Lower lobe of right lung (tissue), 2 donors: ENCODE measurements around the gene GPR37L1. TPM values are rescaled to one million over a fixed set of nuclear protein-coding genes. Genes with fewer than 3 reads are reported as not detected.
A peak's percentile ranks its signal among the peaks of the same experiment; 100 is the strongest.

Experiments used
- ATAC-seq, 2 donors: fragments of 200-7000 bp; cut with Tn5 transposase; one replicate each; pipeline ENCODE4 v1.9.1; 2020 to 2022; ENCODE audit warnings: mild to moderate bottlenecking in 2 of 2, moderate library complexity in 2 of 2
- DNase-seq: peaks from one replicate; pipeline ENCODE4 v3.0.0-alpha.2; 2020
- H3K27ac ChIP-seq: fragments of 200-600 bp; one replicate; pipeline ENCODE4 v1.8.0; 2022
- H3K27me3 ChIP-seq: fragments of 200-600 bp; one replicate; pipeline ENCODE4 v1.8.0; 2022; ENCODE audit warnings: low read depth
- H3K36me3 ChIP-seq: fragments of 200-600 bp; one replicate; pipeline ENCODE4 v1.8.0; 2022; ENCODE audit warnings: mild to moderate bottlenecking
- H3K4me1 ChIP-seq: fragments of 200-600 bp; one replicate; pipeline ENCODE4 v1.8.0; 2022
- H3K4me3 ChIP-seq: fragments of 200-600 bp; one replicate; pipeline ENCODE4 v1.8.0; 2022; ENCODE audit warnings: mild to moderate bottlenecking
- H3K9me3 ChIP-seq: fragments of 200-600 bp; one replicate; pipeline ENCODE4 v1.8.0; 2022
- intact Hi-C: fragments of 100-400 bp; cut with DNase I; formaldehyde crosslinking; loops from one replicate; pipeline ENCODE4 v1.11.0; 2022
- long read RNA-seq: library from polyadenylated mRNA; unstranded; transcript quantifications from one replicate; pipeline ENCODE4 v2.0.0, GENCODE V29; 2021
- total RNA-seq: library from RNA; stranded (reverse); fragmentation: NEBNext Ultra II Directional; extraction: Animal tissue kit (Norgen Biotek cat#: 25700); gene quantifications from one replicate; pipeline ENCODE4 v1.2.1, GENCODE V29; 2021
- TF ChIP-seq, protein P1 (sequence below): fragments of 200-600 bp; IDR thresholded peaks from one replicate; pipeline ENCODE4 v1.8.0; 2022; ENCODE audit warnings: antibody characterized with exemption, mild to moderate bottlenecking
- donor health status: DM: no; HTN: yes; CAD: no; lungs with severe emphysema.

Gene GPR37L1, protein sequence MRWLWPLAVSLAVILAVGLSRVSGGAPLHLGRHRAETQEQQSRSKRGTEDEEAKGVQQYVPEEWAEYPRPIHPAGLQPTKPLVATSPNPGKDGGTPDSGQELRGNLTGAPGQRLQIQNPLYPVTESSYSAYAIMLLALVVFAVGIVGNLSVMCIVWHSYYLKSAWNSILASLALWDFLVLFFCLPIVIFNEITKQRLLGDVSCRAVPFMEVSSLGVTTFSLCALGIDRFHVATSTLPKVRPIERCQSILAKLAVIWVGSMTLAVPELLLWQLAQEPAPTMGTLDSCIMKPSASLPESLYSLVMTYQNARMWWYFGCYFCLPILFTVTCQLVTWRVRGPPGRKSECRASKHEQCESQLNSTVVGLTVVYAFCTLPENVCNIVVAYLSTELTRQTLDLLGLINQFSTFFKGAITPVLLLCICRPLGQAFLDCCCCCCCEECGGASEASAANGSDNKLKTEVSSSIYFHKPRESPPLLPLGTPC
- total RNA-seq: 0.06 TPM
- long read RNA-seq: 0 reads

DNA sequence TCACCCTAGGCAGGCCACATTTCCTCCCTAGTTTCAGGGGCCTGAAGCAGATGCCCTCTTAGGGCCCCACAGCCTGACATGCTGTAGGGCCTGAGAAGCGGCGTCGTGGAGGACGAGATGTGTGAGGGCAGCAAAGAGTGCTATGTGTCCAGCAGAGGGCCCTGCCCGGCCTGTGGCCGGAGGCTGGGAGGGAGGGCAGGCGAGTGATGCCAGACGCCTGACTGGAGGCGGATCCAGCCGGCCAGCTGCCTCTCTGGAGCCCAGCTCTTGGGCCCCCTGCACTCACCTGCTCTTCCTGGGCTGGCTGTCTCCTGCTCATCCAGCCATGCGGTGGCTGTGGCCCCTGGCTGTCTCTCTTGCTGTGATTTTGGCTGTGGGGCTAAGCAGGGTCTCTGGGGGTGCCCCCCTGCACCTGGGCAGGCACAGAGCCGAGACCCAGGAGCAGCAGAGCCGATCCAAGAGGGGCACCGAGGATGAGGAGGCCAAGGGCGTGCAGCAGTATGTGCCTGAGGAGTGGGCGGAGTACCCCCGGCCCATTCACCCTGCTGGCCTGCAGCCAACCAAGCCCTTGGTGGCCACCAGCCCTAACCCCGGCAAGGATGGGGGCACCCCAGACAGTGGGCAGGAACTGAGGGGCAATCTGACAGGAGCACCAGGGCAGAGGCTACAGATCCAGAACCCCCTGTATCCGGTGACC is at the start of gene GPR37L1:
Gene GPR37L1 (plus strand): TSS at position 279 of the 697 bp plus-strand sequence. CDS start 47 bp downstream, at position 326.
- no peaks in the 10 kb centered on the region for H3K9me3 ChIP-seq
- no peak within 1 kb of the TSS for H3K4me3 ChIP-seq
- TF ChIP-seq, protein P1, sequence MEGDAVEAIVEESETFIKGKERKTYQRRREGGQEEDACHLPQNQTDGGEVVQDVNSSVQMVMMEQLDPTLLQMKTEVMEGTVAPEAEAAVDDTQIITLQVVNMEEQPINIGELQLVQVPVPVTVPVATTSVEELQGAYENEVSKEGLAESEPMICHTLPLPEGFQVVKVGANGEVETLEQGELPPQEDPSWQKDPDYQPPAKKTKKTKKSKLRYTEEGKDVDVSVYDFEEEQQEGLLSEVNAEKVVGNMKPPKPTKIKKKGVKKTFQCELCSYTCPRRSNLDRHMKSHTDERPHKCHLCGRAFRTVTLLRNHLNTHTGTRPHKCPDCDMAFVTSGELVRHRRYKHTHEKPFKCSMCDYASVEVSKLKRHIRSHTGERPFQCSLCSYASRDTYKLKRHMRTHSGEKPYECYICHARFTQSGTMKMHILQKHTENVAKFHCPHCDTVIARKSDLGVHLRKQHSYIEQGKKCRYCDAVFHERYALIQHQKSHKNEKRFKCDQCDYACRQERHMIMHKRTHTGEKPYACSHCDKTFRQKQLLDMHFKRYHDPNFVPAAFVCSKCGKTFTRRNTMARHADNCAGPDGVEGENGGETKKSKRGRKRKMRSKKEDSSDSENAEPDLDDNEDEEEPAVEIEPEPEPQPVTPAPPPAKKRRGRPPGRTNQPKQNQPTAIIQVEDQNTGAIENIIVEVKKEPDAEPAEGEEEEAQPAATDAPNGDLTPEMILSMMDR: peak; percentile 48
- no peaks in the 10 kb centered on the region for H3K27me3 ChIP-seq
- H3K4me1 ChIP-seq: no peaks in the 10 kb centered on the region
- intact Hi-C loops: no loop called here
- ATAC-seq (peak; percentile 79 to 81), DNase-seq (peak; percentile 76)
- no peaks in the 10 kb centered on the region for H3K36me3 ChIP-seq
- H3K27ac ChIP-seq: no peak within 1 kb of the TSS

DNA sequence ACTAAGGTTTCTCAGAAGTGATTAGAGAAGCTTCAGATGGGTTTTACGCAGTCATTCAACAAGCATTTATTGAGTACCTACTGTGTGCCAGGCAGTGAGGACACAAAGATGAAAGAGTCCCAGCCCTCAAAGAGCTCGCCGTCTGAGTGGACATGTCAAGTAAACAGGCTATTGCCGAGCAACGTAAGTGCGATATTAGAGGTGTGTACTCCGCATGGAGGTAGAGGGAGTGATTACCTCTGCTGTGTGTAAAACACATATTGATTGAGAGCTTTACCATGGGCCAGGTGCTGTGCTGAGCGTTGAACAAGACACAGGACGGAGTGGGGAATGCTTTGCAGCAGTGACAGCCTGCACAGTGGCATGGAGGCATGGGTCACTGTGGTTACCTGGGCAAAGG is 49.5 kb upstream of the GPR37L1 start:
- Histone ChIP-seq H3K27me3 (no peaks in the 10 kb centered on the region), H3K27ac (no peak overlapping the region), H3K9me3 (no peaks in the 10 kb centered on the region), H3K4me1 (no peaks in the 10 kb centered on the region), H3K36me3 (no peaks in the 10 kb centered on the region), H3K4me3 (no peak overlapping the region)
- intact Hi-C loops: no loop called here
- DNase-seq (no peak), ATAC-seq (no peak)
- TF ChIP-seq, protein P1: no peak

DNA sequence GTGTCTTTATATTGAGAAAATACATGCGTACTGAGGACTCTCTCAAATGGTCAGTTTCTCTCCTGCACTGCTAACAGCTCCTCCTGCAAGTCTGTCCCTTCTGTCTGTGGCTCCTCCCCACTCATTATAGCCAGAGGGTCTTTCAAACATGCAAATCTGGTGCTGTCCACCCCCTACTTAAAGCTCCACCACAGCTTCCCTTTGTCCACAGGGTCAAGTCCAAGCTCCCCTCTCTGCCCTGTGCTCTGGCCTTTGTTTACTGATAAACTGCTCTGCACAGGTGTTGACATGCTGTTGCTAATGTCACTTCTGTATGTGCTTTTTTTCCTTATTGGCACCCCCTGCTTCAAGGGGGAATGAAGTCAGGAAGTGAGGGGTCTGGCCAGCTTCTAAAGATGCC is 47.7 kb upstream of the GPR37L1 start:
- H3K27ac ChIP-seq: no peak overlapping the region
- H3K27me3 ChIP-seq: no peaks in the 10 kb centered on the region
- H3K36me3 ChIP-seq: no peaks in the 10 kb centered on the region
- H3K9me3 ChIP-seq: no peaks in the 10 kb centered on the region
- no peaks in the 10 kb centered on the region for H3K4me1 ChIP-seq
- no peak for ATAC-seq
- no peak overlapping the region for H3K4me3 ChIP-seq
- intact Hi-C loops: no loop called here
- no peak for DNase-seq
- TF ChIP-seq, protein P1: no peak

DNA sequence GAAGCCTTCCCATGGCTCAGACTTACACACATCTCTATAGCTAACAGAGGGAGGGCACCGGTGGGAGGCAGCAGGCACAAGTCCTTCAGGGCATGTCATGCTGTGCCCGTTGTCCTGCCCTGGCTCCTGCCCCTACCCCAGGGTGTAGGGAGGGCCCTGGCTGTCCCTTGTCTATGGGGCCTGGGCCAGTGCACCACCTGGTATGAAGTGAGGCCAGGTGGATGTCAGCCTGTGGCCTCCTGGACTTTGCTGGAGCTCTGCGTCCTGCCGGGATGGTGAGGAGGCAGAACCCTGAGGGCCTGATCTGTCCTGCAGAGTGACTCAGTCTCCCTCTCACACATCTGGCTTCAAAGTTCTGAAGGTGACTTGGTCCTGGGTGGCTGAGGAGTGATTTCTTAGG is 47.3 kb upstream of the GPR37L1 start:
- ATAC-seq: no peak
- H3K27ac ChIP-seq: no peak overlapping the region
- intact Hi-C loops: no loop called here
- no peak for DNase-seq
- no peaks in the 10 kb centered on the region for H3K27me3 ChIP-seq
- H3K4me1 ChIP-seq: no peaks in the 10 kb centered on the region
- H3K4me3 ChIP-seq: no peak overlapping the region
- H3K36me3 ChIP-seq: no peaks in the 10 kb centered on the region
- no peaks in the 10 kb centered on the region for H3K9me3 ChIP-seq
- TF ChIP-seq, protein P1: no peak

DNA sequence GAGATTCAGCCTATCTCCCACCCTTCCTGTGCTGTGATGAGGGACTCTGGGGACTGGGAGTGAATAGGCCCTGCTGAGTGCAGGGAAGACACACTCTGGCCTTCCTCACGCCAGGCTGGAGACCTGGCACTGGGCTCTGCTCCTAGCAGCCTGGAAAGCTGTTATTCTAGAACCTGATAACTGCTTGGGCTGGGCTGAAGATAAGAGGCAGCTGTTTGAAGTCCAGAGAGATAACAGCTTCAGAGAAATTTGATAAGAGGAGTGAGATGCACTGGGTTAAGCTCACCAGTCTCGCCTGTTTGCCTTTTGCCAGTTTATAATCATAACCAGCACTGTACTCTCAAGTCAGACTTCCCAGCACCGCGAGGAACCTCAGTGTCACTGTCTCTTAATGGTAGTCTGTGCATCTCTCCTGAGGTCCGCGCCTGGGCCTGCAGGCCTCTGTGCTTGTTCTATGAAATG is 46.6 kb upstream of the GPR37L1 start:
- TF ChIP-seq, protein P1: no peak
- H3K4me3 ChIP-seq: no peak overlapping the region
- no peak overlapping the region for H3K27ac ChIP-seq
- no peaks in the 10 kb centered on the region for H3K4me1 ChIP-seq
- ATAC-seq (peak in 1 of 2 donors; percentile 27), DNase-seq (no peak)
- H3K9me3 ChIP-seq: no peaks in the 10 kb centered on the region
- H3K36me3 ChIP-seq: no peaks in the 10 kb centered on the region
- intact Hi-C loops: no loop called here
- no peaks in the 10 kb centered on the region for H3K27me3 ChIP-seq
